CD8-positive, alpha-beta memory T cell (primary cell): ENCODE data around the gene WWC1. TPM values are rescaled to one million over a fixed set of nuclear protein-coding genes. Genes with fewer than 3 reads are reported as not detected.

Source experiments
- CTCF ChIA-PET: fragments of 350-600 bp; sonication (Branson Sonifier 250); formaldehyde crosslinking; loops from one replicate; lab custom pipeline; 2021; ENCODE audit warnings: antibody characterized with exemption; lab: Charles Lee
- POLR2A ChIA-PET: fragments of 350-600 bp; sonication (Branson Sonifier 250); formaldehyde crosslinking; loops from one replicate; lab custom pipeline; 2021; ENCODE audit warnings: antibody characterized with exemption; lab: Charles Lee
- DNase-seq, 5 donors: peaks; one replicate each; pipeline versions ENCODE4 v3.0.0 to v3.0.0-alpha.2; 2020 to 2022; ENCODE audit warnings: mixed read lengths in 1 of 5
- H3K27ac ChIP-seq: one replicate; pipeline ENCODE4 v1.7.0; 2013; ENCODE audit warnings: low read depth, mild to moderate bottlenecking, low read length, moderate library complexity
- H3K27me3 ChIP-seq: 2 replicates; pipeline ENCODE4 v1.7.0; 2013; ENCODE audit warnings: low read length, mild to moderate bottlenecking; ENCODE audit not compliant: insufficient read depth, poor library complexity, severe bottlenecking
- H3K36me3 ChIP-seq: 2 replicates; pipeline ENCODE4 v1.7.0; 2013; ENCODE audit warnings: mild to moderate bottlenecking, low read length, moderate library complexity; ENCODE audit not compliant: insufficient read depth
- H3K4me1 ChIP-seq: 2 replicates; pipeline ENCODE4 v1.7.0; 2013; ENCODE audit warnings: mild to moderate bottlenecking, low read length, moderate library complexity; ENCODE audit not compliant: insufficient read depth
- H3K4me3 ChIP-seq: 2 replicates; pipeline ENCODE4 v1.7.0; 2013; ENCODE audit warnings: mild to moderate bottlenecking, low read length
- H3K9me3 ChIP-seq: 2 replicates; pipeline ENCODE4 v1.7.0; 2013; ENCODE audit warnings: mild to moderate bottlenecking, low read length
- H3K27ac Mint-ChIP-seq, 8 donors: one replicate each; pipeline ENCODE4 v1.8.0; 2020 to 2021; ENCODE audit warnings: mixed read lengths in 8 of 8, mild to moderate bottlenecking in 6 of 8, inconsistent platforms in 3 of 8, moderate library complexity in 3 of 8
- H3K27me3 Mint-ChIP-seq, 2 donors: one replicate each; pipeline ENCODE4 v1.8.0; 2020 to 2021; ENCODE audit warnings: mixed read lengths in 2 of 2, mild to moderate bottlenecking in 1 of 2, moderate library complexity in 1 of 2
- H3K36me3 Mint-ChIP-seq, 3 donors: one replicate each; pipeline ENCODE4 v1.8.0; 2020 to 2021; ENCODE audit warnings: mixed read lengths in 3 of 3, inconsistent platforms in 1 of 3, mild to moderate bottlenecking in 1 of 3
- H3K4me1 Mint-ChIP-seq, 3 donors: one replicate each; pipeline ENCODE4 v1.8.0; 2020 to 2021; ENCODE audit warnings: mixed read lengths in 3 of 3, inconsistent platforms in 1 of 3, mild to moderate bottlenecking in 1 of 3
- H3K4me3 Mint-ChIP-seq, 7 donors: one replicate each; pipeline ENCODE4 v1.8.0; 2020 to 2021; ENCODE audit warnings: mixed read lengths in 7 of 7, mild to moderate bottlenecking in 6 of 7, moderate library complexity in 4 of 7, inconsistent platforms in 2 of 7
- H3K9me3 Mint-ChIP-seq, 5 donors: one replicate each; pipeline ENCODE4 v1.8.0; 2020 to 2022; ENCODE audit warnings: mixed read lengths in 5 of 5, mild to moderate bottlenecking in 3 of 5, moderate library complexity in 2 of 5, inconsistent platforms in 1 of 5
- polyA plus RNA-seq: library from polyadenylated mRNA; unstranded; fragments of 300-500 nt; fragmentation: Illumina TruSeq; gene quantifications from one replicate; pipeline ENCODE4 v1.2.3, GENCODE V29; 2021
- total RNA-seq, 2 experiments: library from RNA; stranded (reverse); gene quantifications; one replicate each; pipeline ENCODE4 v1.2.3, GENCODE V29; 2021

The WWC1 gene
- total and polyA plus RNA-seq, 3 experiments from 2014 or later: 0.52 to 1.8 (median 0.77) TPM

- no peaks in the 10 kb centered on the region for H3K27me3 ChIP-seq
- H3K27ac ChIP-seq: no peak overlapping the region
- POLR2A ChIA-PET: no interaction called here
- no peaks in the 10 kb centered on the region for H3K36me3 ChIP-seq
- no peaks in the 10 kb centered on the region for H3K4me1 ChIP-seq
- CTCF ChIA-PET: no interaction called here
- no peaks in the 10 kb centered on the region for H3K9me3 ChIP-seq
- H3K4me3 ChIP-seq: no peak overlapping the region
- Mint-ChIP-seq H3K9me3 (no peaks in the 10 kb centered on the region), H3K4me3 (no peak overlapping the region), H3K4me1 (no peaks in the 10 kb centered on the region), H3K27me3 (peaks cover 4 to 8% of the 10 kb centered on the region in 2 donors), H3K27ac (no peak overlapping the region), H3K36me3 (no peaks in the 10 kb centered on the region)
- DNase-seq: no peak
Observed at GRCh38 chr5:168443950-168444700, 152.7 kb downstream of the WWC1 start.

GRCh38 chr5:168446983-168447619 is 155.7 kb downstream of the WWC1 start:
- H3K9me3 ChIP-seq: no peaks in the 10 kb centered on the region
- no peaks in the 10 kb centered on the region for H3K36me3 Mint-ChIP-seq
- H3K27ac ChIP-seq: no peak overlapping the region
- H3K9me3 Mint-ChIP-seq: no peaks in the 10 kb centered on the region
- no peaks in the 10 kb centered on the region for H3K4me1 Mint-ChIP-seq
- CTCF ChIA-PET: no interaction called here
- H3K4me3 ChIP-seq: no peak overlapping the region
- H3K4me3 Mint-ChIP-seq: no peak overlapping the region
- H3K27ac Mint-ChIP-seq: no peak overlapping the region
- POLR2A ChIA-PET: no interaction called here
- H3K27me3 ChIP-seq: no peaks in the 10 kb centered on the region
- no peaks in the 10 kb centered on the region for H3K4me1 ChIP-seq
- no peak for DNase-seq
- no peaks in the 10 kb centered on the region for H3K36me3 ChIP-seq
- H3K27me3 Mint-ChIP-seq: peaks cover 4 to 6% of the 10 kb centered on the region in 2 donors

DNA sequence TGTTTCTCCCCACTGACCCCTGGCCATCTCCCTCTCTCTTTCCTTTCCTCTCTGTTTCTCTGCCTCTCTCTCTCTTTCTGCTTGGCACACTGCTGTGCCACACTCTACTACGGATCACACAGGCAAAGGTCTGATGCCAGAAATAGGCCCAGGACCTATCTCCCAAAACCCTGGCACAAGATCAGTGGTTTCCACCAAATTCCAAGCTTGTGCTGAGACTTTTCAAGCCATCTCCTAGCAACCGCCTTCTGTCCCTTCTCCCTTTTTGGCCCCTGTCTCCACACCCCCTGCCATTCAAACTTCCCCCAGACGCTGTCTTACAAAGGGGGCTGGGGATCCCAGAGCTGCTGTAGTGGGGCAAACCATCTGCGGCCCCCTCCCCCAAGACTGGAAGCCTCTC is 156.4 kb downstream of the WWC1 start:
- ChIA-PET CTCF (no interaction called here), POLR2A (no interaction called here)

GRCh38 chr5:168449166-168449565 is 157.7 kb downstream of the WWC1 start:
- H3K27ac Mint-ChIP-seq: no peak overlapping the region
- CTCF ChIA-PET: interaction anchor here (0.7 kb wide), 1 partner anchor 17 kb away, joined by 3 read pairs; no protein-coding TSS in a partner anchor
- Histone ChIP-seq H3K27me3 (no peaks in the 10 kb centered on the region), H3K9me3 (no peaks in the 10 kb centered on the region), H3K4me3 (no peak overlapping the region), H3K27ac (no peak overlapping the region), H3K4me1 (no peaks in the 10 kb centered on the region), H3K36me3 (no peaks in the 10 kb centered on the region)
- H3K4me3 Mint-ChIP-seq: no peak overlapping the region
- DNase-seq: no peak
- no peaks in the 10 kb centered on the region for H3K9me3 Mint-ChIP-seq
- H3K36me3 Mint-ChIP-seq: no peaks in the 10 kb centered on the region
- H3K4me1 Mint-ChIP-seq: no peaks in the 10 kb centered on the region
- POLR2A ChIA-PET: no interaction called here
- peaks cover 3 to 4% of the 10 kb centered on the region in 2 donors for H3K27me3 Mint-ChIP-seq

More for the DNA sequence above, 156.4 kb downstream of the WWC1 start:
- Mint-ChIP-seq H3K4me3 (no peak overlapping the region), H3K36me3 (no peaks in the 10 kb centered on the region), H3K27ac (no peak overlapping the region), H3K9me3 (no peaks in the 10 kb centered on the region), H3K27me3 (peaks cover 4 to 6% of the 10 kb centered on the region in 2 donors), H3K4me1 (no peaks in the 10 kb centered on the region)
- no peaks in the 10 kb centered on the region for H3K4me1 ChIP-seq
- H3K27ac ChIP-seq: no peak overlapping the region
- no peak overlapping the region for H3K4me3 ChIP-seq
- DNase-seq: no peak
- no peaks in the 10 kb centered on the region for H3K9me3 ChIP-seq
- H3K36me3 ChIP-seq: no peaks in the 10 kb centered on the region
- no peaks in the 10 kb centered on the region for H3K27me3 ChIP-seq

DNA sequence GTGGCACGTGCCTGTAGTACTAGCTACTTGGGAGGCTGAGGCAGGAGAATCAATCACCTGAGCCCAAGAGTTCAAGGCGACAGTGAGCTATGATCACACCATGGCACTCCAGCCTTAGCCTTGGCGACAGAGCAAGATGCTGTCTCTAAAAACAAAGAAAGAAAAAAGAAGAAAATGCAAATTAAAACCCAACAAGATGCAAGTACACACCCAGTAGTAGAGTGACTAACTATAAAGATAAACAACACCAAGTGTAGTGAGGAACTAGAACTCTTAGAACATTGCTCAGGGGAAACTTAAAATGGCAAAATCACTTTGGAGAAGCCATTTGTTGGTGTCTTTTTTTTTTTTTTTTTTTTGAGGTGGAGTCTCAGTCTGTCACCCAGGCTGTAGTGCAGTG is 160.1 kb downstream of the WWC1 start:
- DNase-seq: no peak
- H3K27me3 ChIP-seq: no peaks in the 10 kb centered on the region
- ChIA-PET CTCF (no interaction called here), POLR2A (no interaction called here)
- H3K27ac Mint-ChIP-seq: no peak overlapping the region
- peaks cover 0 to 4% of the 10 kb centered on the region in 2 donors for H3K27me3 Mint-ChIP-seq
- no peaks in the 10 kb centered on the region for H3K36me3 Mint-ChIP-seq
- H3K9me3 ChIP-seq: no peaks in the 10 kb centered on the region
- H3K9me3 Mint-ChIP-seq: no peaks in the 10 kb centered on the region
- no peak overlapping the region for H3K4me3 ChIP-seq
- no peaks in the 10 kb centered on the region for H3K4me1 Mint-ChIP-seq
- H3K27ac ChIP-seq: no peak overlapping the region
- H3K36me3 ChIP-seq: no peaks in the 10 kb centered on the region
- no peaks in the 10 kb centered on the region for H3K4me1 ChIP-seq
- H3K4me3 Mint-ChIP-seq: no peak overlapping the region

- no peaks in the 10 kb centered on the region for H3K36me3 Mint-ChIP-seq
- H3K27ac Mint-ChIP-seq: no peak overlapping the region
Observed at GRCh38 chr5:168455201-168455600, 163.8 kb downstream of the WWC1 start.

DNA sequence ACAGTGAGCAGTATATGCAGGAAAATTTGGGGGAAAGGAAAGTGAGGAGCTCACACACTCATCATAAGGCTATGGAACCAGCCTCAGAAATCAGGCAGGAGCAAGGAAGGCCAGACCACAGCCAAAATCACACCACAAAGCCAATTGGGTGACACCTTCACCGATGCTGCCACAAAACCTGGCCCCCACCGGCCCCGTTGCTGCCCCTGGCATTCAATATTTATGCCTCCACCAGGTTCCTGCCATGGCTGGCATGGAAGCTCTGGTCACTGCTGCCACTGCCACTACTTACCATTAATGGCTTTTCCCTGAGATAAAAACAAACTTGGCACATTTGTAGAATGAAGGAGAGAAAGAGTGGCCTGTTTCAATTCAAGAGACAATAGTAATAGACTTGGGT is 166.1 kb downstream of the WWC1 start:
- H3K36me3 ChIP-seq: no peaks in the 10 kb centered on the region
- H3K4me3 ChIP-seq: no peak overlapping the region
- no peaks in the 10 kb centered on the region for H3K27me3 ChIP-seq
- no peak overlapping the region for H3K4me3 Mint-ChIP-seq
- POLR2A ChIA-PET: no interaction called here
- H3K4me1 ChIP-seq: no peaks in the 10 kb centered on the region
- DNase-seq: no peak
- CTCF ChIA-PET: no interaction called here
- peaks cover 0 to 3% (median 0%) of the 10 kb centered on the region in 5 donors for H3K9me3 Mint-ChIP-seq
- H3K27me3 Mint-ChIP-seq: peaks cover 3 to 4% of the 10 kb centered on the region in 2 donors
- no peak overlapping the region for H3K27ac ChIP-seq
- H3K9me3 ChIP-seq: no peaks in the 10 kb centered on the region
- no peaks in the 10 kb centered on the region for H3K4me1 Mint-ChIP-seq
- H3K36me3 Mint-ChIP-seq: no peaks in the 10 kb centered on the region
- no peak overlapping the region for H3K27ac Mint-ChIP-seq

More at GRCh38 chr5:168455201-168455600, 163.8 kb downstream of the WWC1 start:
- no peak for DNase-seq
- no peaks in the 10 kb centered on the region for H3K27me3 ChIP-seq
- peaks cover 3 to 4% of the 10 kb centered on the region in 2 donors for H3K27me3 Mint-ChIP-seq
- no peaks in the 10 kb centered on the region for H3K9me3 ChIP-seq
- H3K4me1 Mint-ChIP-seq: no peaks in the 10 kb centered on the region
- no peak overlapping the region for H3K27ac ChIP-seq
- no peaks in the 10 kb centered on the region for H3K4me1 ChIP-seq
- peaks cover 0 to 3% (median 0%) of the 10 kb centered on the region in 5 donors for H3K9me3 Mint-ChIP-seq
- CTCF ChIA-PET: no interaction called here
- POLR2A ChIA-PET: no interaction called here
- H3K36me3 ChIP-seq: no peaks in the 10 kb centered on the region
- no peak overlapping the region for H3K4me3 Mint-ChIP-seq
- no peak overlapping the region for H3K4me3 ChIP-seq

GRCh38 chr5:168460606-168461005 is 169.2 kb downstream of the WWC1 start:
- H3K27ac Mint-ChIP-seq: no peak overlapping the region

More at GRCh38 chr5:168460606-168461005, 169.2 kb downstream of the WWC1 start:
- Mint-ChIP-seq H3K4me1 (peaks cover 0 to 4% (median 0%) of the 10 kb centered on the region in 3 donors), H3K27me3 (peaks cover 4 to 8% of the 10 kb centered on the region in 2 donors), H3K36me3 (no peaks in the 10 kb centered on the region), H3K9me3 (peaks cover 0 to 3% (median 0%) of the 10 kb centered on the region in 5 donors), H3K4me3 (no peak overlapping the region)
- no peak overlapping the region for H3K27ac ChIP-seq
- no peaks in the 10 kb centered on the region for H3K36me3 ChIP-seq
- no peaks in the 10 kb centered on the region for H3K27me3 ChIP-seq
- H3K9me3 ChIP-seq: no peaks in the 10 kb centered on the region
- no peaks in the 10 kb centered on the region for H3K4me1 ChIP-seq
- H3K4me3 ChIP-seq: no peak overlapping the region
- ChIA-PET POLR2A (no interaction called here), CTCF (no interaction called here)
- DNase-seq: no peak
